ENCODE results near the gene TRPM4.
A peak's percentile ranks its signal among the peaks of the same experiment; 100 is the strongest.
"Not testable (repeated sequence)": the region's sequence is repeated elsewhere in the genome, so short reads cannot be mapped to it uniquely, and the experiment has no call there.

The TRPM4 gene

GRCh38 chr19:49135686-49136085 lies 21.9 kb upstream of the TRPM4 start:
- no peak for TF ChIP-seq CTCF (conservative IDR thresholded peaks at IDR 0.05; ENCODE audit: low read length)
- DNase-seq (ENCODE audit: low read depth), result no peak
- H3K4me3 ChIP-seq (ENCODE audit: low read length), result no peak overlapping the region

- no peak for TF ChIP-seq CTCF (conservative IDR thresholded peaks at IDR 0.05; ENCODE audit: low read length)
- peak; percentile 43 for DNase-seq (ENCODE audit: low read depth)
- H3K4me3 ChIP-seq (ENCODE audit: low read length), result no peak overlapping the region
Observed at GRCh38 chr19:49136771-49137171, 20.8 kb upstream of the TRPM4 start.

- no peak for TF ChIP-seq CTCF (conservative IDR thresholded peaks at IDR 0.05; ENCODE audit: low read length)
Observed at GRCh38 chr19:49140951-49141350, 16.6 kb upstream of the TRPM4 start.

GRCh38 chr19:49141352-49141751 lies 16.2 kb upstream of the TRPM4 start:
- no peak for DNase-seq (ENCODE audit: low read depth)
- TF ChIP-seq CTCF (conservative IDR thresholded peaks at IDR 0.05; ENCODE audit: low read length), result no peak
- no peak overlapping the region for H3K4me3 ChIP-seq (ENCODE audit: low read length)

More at GRCh38 chr19:49140951-49141350, 16.6 kb upstream of the TRPM4 start:
- H3K4me3 ChIP-seq (ENCODE audit: low read length), result no peak overlapping the region
- no peak for DNase-seq (ENCODE audit: low read depth)

- TF ChIP-seq CTCF (conservative IDR thresholded peaks at IDR 0.05; ENCODE audit: low read length), result no peak
- peak overlapping the region; percentile 89 for H3K4me3 ChIP-seq (ENCODE audit: low read length)
- peak; percentile 87 for DNase-seq (ENCODE audit: low read depth)
Observed at GRCh38 chr19:49142866-49143335, 14.7 kb upstream of the TRPM4 start.

- peak overlapping the region; percentile 39 for H3K4me3 ChIP-seq (ENCODE audit: low read length)
- peak; percentile 72 for DNase-seq (ENCODE audit: low read depth)
- TF ChIP-seq CTCF (conservative IDR thresholded peaks at IDR 0.05; ENCODE audit: low read length), result peak; percentile 73
Observed at GRCh38 chr19:49145573-49146407, 11.8 kb upstream of the TRPM4 start.

GRCh38 chr19:49146408-49146770 lies 11.2 kb upstream of the TRPM4 start:
- H3K4me3 ChIP-seq (ENCODE audit: low read length), result not testable (repeated sequence)

More at GRCh38 chr19:49146408-49146770, 11.2 kb upstream of the TRPM4 start:
- DNase-seq (ENCODE audit: low read depth), result peak; percentile 56
